Kidney glomerular epithelial cell (primary cell): ENCODE results near the gene OSBPL9.
"Not testable (repeated sequence)": the region's sequence is repeated elsewhere in the genome, so short reads cannot be mapped to it uniquely, and the experiment has no call there.

Source experiments
- DNase-seq: peaks from one replicate; lab custom pipeline; 2025; lab: John Stamatoyannopoulos, UW

The OSBPL9 gene

DNA sequence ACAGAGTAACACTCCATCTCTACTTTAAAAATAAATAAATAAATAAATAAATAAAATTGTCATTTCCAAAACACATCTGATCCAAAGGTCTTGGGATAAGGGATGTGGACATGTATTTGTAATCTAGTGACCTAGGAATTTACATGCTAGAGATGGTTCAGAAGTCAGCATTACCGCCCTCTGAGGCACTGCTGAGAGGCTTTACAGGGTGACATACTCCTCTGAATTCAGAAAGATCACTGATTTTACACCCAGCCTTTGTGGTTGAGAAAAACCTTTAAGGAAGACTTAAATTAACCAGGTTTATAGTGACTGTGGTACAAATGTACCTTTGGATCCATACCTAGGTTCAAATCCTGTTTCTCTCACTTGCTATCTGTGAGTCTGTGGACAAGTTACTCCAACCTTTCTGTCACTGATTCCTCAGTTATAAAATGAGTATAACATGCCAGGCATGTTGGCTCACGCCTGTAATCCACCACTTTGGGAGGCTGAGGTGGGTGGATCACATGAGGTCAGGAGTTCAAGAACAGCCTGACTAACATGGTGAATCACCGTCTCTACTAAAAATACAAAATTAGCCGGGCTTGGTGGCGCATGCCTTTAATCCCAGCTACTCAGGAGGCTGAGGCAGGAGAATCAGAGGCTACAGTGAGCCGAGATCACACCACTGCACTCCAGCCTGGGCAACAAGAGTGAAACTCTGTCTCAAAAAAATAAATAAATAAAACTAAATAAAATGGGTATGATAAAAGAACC lies 20.1 kb downstream of the OSBPL9 start:
- peak; percentile 78 for DNase-seq

DNA sequence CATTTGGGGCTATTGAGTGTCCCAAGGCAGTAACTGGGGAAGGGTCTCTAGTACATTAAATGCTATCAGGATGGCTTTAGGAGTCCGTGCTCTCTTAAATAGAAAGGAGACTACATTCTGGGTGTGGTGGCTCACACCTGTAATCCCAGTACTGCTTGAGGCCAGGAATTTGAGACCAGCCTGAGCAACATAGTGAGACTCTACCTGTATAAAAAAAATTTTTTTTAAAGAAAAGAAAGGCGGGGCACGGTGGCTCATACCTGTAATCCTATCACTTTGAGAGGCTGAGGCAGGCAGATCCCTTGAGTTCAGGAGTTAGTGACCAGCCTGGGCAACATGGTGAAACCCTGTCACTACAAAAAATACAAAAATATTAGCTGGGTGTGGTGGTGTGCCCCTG lies 21.5 kb downstream of the OSBPL9 start:
- DNase-seq: no peak

DNA sequence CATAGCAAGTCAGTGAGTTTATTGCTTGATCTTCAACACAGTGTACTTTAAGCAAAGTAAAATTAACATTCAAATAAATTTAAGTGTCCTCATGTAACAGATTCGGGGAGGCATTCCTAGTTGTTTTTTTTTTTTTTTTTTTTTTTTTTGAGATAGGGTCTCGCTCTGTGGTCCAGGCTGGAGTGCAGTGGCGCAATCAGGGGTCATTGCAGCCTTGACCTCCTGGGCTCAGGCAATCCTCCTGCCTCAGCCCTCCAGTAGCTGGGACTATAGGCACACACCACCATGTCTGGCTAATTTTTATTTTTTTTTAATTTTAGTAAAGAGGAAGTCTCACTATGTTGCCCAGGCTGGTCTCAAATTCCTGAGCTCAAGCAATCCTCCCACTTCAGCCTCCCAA lies 22.8 kb downstream of the OSBPL9 start:
- no peak for DNase-seq

DNA sequence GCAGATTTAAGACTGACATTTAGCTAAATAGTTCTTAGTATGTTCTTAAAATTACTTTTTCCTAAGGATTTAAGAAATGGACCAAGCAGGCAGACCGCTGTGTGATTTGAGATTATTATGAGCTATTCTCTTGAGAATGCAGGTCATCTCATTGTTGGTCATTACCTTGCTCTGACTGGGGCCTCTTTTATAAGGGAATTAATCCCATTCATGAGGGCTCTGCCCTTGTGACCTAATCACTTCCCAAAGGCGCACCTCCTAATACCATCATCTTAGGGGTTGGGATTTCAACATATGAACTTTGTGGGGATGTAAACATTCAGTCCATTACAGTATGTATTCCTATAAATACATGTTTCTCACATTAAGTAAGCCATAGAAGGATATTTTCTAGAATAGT lies 24.2 kb downstream of the OSBPL9 start:
- no peak for DNase-seq

DNA sequence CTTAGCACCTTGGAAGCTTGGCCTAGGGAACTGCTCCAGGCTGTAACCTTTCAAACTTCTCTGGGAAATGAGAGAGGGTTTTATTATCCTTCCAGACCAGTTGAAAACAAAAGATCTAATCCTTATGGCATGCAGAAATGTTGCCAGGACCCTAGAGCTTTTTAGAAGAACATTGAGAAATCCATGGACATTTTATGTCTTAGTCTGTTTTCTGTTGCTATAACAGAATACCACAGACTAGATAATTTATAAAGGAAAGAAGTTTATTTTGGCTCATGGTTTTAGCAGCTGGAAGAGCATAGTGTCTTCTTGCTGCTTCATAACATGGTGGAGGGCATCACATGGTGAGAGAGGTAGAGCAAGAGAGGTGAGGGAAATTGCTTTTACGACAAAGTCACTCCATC lies 25.8 kb downstream of the OSBPL9 start:
- DNase-seq: peak; percentile 81

DNA sequence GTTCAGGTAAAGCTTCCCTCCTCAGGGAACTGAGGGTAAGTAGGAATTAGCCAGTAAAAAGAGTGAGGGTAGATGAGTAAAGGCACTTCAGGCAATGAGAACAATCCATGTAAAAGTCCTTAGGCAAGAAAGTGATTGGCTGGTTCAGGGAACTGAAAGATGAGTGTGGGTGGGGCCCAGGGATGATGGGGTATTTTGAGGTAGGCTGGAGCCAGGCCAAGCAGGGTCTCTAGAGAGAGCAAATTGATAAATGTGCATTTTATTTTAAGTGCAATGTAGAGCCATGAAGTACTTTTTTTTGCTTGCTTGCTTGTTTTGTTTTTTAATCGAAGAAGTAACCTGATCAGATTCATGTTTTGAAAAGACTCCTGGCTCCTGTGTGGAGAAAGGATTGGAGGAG lies 26.5 kb downstream of the OSBPL9 start:
- DNase-seq: no peak

DNA sequence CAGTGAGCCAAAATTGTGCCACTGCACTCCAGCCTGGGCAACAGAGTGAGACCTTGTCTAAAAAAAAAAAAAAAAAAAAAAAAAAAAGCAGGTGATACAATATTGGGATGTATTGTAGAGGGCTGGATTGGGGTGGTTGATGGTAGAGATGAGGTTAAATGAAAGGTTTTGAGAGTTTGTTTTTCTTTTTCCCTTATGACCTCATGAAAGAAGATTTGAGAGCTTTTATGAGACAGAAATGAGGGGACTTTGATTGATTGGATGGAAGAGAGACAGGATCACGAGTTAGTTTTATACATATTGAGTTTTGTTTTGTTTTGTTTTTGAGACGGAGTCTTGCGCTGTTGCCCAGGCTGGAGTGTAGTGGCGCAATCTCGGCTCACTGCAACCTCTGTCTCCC lies 27.1 kb downstream of the OSBPL9 start:
- DNase-seq: no peak

DNA sequence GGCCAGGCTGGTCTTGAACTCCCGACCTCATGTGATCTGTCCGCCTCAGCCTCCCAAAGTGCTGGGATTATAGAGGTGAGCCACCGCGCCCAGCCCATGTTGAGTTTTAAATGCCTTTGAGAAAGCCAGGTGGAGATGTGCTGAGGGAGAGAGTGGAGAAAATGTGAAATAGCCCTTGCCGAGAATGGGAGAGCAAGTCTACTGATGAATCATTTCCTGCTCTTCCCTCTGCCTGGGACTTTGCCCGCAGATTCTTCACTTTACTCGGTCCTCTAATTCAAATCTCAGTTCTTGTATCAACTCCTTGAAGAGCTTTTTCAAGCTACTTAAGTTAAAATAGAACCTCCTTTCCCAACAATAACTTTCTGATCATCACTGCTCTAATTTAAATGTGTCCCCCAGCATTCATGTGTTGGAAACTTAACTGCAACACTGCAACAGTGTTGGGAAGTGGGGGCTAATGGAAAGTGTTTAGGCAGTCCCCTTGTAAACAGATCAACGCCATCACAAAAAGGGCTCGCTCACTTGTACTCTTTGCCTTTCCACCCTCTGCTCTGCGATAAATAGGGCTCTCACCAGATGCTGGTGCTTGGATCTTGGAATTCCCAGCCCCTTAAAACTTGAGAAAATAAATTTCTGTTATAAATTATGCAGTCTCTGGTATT lies 27.8 kb downstream of the OSBPL9 start:
- peak; percentile 37 for DNase-seq

DNA sequence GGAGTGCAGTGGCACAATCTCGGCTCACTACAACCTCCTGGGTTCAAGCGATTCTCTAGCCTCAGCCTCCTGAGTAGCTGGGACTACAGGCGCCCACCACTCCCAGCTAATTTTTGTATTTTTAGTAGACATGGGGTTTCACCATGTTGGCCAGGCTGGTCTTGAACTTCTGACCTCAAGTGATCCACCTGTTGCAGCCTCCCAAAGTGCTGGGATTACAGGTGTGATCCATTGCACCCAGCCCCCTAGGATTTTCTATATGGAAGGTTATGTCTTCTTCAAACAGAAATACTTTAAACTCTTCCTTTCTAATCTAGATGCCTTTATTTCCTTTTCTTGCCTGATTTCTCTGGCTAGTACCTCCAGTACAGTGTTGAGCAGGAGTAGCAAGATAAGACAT lies 29.7 kb downstream of the OSBPL9 start:
- not testable (repeated sequence) for DNase-seq

DNA sequence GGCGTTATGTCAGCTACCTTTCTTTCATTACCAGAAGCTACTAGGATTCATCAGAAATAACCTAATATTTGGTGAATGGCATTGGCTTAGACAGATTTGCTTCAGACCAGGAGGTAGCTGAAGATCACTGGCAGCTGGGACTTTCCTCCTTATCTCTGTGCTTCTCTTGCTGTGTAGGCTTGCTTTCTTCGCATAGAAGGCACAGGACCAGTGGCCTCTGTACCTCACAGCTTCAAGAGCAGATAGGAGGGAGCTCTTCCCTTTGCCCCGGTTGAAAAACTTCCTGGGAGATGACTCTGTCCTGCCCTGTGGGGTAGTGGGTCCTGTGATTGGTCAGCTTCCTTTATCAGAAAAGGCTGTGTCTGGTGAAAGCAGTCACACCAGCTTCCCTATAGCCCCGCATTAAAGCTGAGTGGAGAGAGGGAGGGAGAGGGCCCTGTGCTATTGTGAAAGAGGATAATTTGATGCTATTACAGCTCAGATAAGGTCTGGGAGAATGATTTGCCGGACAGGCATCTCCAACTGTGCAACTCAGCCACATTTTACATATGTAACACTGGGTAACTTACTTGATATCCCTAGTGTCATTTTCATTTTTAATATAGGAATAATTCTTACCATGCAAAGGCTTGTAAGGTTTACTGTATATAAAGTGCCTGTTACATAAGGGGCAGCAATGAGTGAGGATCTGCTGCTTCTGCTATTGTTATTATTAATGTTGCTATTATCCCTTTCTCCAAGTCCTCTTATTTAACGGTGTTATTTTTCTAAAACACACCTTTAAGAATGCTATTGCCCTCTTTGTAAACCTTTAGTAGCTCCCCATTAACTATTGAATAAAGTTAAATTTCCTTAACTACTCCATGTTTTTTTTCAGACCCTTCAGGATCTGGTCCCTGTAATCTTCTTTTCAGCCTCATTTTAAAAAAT lies 31.6 kb downstream of the OSBPL9 start:
- peak; percentile 38 for DNase-seq

DNA sequence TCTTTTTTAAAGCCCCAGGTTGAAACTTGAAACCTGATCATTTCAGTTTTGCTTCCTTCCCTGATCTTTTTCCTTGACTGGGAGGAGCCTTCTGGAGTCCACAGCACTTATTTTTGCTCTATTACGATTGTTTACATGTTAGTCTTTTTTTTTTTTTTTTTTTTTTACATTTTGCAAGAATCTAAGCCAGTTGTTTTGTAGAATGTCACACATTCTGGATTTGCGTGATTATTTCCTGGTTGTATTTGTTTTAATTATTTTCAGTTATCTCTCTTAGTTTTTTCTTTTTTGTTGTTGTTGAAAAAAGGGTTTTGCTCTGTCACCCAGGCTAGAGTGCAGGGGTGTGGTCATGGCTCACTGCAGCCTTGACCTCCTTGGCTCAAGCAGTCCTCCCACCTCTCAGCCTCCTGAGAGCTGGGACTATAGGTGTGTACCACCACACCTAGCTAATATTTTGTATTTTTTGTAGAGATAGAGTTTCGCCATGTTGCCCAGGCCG lies 32.8 kb downstream of the OSBPL9 start:
- no peak for DNase-seq

DNA sequence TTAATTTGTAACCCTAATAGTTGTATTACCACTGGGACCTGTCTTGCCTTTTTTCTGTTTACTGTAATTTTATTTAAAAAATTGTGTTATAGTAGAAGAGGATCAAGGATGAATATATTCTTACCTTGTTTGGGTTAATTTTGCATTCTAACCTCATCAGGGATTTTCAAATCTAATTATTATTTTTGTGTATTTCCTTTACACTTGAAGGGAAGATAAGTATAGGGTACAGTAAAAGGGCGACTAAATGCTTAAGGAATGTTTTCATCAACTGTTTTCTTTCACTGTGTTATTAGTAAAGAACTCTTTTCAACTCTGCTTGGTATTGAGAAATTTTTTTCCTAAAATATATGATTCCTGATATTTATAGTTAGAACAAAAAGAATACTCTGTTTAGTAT lies 33.3 kb downstream of the OSBPL9 start:
- no peak for DNase-seq

DNA sequence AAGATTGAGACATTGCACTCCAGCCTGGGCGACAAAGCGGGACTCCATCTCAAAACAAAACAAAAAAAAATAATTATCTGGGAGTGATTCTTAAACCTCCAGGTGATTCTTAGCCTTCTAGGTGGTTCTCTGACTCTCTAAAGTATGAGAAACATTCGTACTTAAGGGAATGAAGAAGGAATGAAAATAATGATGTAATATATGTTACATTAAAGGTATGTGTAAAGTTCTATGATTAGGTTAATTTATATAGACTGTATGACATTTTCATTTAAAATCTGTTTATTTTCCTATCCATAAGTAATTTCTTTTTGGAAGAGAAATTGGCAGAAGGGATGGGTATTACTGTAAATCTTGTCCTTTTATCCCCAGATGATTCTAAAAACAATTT lies 34.7 kb downstream of the OSBPL9 start:
- no peak for DNase-seq

DNA sequence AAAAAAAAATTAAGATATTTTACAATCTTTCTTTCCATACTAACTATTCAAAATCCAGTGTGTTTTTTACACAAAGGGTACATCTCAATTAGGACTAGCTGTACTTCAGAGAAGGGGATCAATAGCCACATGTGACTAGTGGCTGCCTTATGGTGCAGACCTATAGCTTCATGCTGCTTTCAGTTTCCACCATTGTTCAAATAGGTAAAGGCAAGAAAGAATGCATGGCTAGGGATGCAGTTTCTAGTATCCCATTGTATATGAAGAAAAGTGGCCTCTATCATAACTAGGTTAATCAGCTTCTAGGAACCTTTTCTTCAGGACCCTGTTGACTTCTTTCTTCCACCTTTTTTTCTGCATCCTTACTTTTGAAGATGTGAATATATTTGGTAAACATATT lies 35.7 kb downstream of the OSBPL9 start:
- DNase-seq: no peak

DNA sequence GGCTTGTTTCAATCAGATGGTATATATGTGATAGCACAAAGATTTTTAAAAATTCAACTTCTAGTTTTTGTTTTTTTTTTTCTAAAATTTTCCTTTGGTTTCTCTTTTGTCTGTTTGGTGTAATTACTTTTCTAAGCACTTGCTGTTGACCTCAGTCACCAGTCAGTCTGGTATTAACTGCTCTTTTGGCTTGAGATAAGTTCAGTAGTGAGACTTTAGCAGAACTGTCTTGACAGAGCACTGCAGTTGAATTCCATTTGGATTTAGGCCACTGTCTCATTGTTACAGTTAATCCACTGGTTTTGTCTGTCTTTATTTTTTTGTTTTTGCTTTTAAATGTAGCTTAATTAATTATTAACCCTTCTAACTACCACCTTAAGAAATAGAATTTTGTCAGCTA lies 36.2 kb downstream of the OSBPL9 start:
- DNase-seq: no peak

DNA sequence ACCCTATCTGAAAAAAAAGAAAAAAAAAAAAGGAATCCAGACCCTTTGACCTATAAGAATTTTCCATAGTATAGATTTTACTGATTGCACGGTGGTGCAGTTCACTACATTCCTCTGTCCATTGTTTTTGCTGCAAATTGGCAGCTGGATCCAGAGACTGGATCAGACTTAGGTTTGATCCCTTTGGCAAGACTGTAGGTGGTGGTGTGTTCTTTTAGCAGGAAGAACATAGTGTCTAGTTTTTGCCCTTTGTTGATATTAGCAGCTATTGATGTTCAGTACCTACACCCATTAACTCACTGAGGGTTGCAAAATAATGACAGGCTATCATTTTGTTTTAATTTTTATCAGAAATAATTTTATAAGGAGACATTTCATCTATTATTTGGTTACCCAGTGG lies 37.1 kb downstream of the OSBPL9 start:
- DNase-seq: no peak

DNA sequence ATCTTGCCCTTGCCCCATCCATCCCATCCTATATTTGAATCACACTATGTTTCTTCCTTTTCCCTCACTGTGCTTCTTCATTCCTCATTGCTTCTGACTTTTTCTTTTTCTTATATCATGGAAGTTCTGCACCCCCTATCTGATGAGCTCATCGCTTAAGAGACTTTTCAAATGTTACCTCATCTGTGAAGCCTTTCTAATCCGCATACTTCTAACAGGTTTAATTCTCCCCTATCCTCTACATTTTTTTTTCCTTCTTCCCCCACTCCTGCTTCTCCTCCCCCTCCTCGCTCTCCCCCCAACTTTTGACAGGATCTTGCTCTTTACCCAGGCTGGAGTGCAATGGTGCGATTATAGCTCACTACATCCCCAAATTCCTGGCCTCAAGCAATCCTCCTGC lies 39.5 kb downstream of the OSBPL9 start:
- no peak for DNase-seq

DNA sequence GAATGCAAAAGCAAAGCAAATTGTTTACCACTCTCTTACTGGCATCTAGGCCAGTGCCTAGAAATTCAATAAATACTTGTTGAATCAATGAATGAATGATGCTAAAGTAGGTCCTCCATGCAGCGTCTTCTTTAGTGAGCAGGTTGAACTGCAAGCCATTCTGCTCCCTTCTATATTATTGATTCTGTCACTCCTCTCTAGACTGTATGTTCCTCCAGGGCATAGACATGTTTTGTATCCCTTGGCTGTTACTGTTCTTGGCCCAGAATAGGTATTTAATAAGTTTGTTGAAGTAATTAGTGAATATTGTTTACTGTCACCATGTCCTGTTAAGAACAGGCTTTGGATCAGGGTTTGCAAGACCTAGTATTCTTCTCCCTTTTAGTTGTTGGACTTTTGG lies 43.7 kb downstream of the OSBPL9 start:
- DNase-seq: no peak

DNA sequence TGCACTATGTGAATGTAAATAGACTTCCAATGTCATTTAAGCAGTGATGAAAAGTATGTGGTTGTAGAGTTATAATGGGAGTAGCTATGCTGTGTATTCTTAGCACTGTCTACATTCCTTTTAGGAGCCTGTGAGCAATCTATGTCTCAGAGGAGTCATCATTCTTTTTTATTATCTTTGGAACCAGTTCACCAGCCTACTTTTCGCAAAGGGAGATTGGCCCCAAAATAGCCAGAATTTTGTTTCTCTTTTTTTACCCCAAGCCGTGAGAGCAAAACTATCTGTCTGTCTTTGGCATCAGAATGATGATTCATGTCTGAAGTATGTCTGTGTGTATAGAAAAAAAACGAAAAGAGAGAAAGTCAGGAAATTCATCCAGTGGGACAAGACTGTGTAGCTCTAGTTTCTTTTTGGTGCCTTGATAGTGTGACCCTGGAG lies 44.2 kb downstream of the OSBPL9 start:
- peak; percentile 100 for DNase-seq

DNA sequence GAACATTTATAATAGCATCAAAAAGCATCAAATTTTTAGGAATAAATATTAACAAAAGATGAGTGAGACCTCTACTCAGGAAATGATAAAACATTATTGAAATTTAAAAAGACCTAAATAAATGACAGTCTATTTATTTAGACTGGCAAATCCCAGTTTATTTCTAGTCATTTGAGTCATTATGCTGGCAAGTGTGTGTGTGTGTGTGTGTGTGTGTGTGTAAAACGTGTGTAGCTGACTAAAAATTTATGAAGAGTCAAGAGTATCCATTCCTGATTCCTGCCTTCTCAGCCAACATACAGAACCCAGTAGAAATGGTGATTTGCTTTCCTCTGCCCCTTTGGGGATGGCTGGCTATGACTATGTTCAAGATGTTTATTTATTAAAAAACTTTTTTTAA lies 46.2 kb downstream of the OSBPL9 start:
- DNase-seq: no peak

DNA sequence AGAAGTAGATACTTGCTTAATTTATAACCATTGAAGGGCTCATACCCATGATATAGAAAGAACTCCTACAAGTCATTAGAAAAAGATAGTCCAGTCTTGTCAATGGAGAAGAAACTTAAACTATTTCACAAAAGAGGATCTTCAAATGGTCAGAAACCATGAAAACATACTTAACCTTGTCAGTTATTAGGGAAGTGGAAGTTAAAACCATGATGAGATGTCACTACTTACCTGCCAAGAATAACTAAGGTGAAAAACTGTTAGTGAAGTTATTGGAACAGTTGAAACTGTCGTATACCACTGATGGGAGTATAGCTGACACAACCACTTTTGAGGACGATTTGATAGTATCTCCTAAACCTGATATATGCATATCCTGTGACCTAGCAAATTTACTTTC lies 46.8 kb downstream of the OSBPL9 start:
- no peak for DNase-seq

DNA sequence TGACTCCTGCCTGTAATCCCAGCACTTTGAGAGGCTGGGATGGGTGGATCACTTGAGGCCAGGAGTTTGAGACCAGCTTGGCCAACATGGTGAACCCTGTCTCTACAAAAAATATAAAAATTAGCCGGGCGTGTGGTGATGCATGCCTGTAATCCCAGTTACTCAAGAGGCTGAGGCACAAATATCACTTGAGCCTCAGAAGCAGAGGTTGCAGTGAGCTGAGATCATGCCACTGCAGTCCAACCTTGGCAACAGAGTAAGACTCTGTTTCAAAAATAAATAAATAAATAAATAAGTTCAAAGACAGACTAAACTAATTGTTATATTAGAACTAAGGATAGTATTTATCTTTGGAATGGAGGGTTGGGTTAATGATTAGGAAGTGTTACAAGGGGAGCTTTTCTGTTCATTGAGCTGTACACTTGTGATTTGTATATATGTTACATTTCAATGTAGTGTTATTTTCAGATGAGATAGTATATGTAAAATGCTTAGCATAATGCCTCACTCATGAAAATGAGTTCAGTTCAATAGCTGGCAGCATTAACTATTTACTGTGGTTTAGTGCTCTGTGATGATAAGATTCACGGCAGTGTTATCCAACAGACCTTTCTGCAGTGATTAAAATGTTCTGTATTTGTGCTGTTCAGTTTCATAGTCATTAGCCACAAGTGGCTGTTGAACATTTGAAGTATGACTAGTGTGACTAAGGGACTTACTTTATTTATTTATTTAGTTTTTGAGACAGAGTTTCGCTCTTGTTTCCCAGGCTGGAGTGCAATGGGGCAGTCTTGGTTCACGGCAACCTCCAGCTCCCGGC lies 47.7 kb downstream of the OSBPL9 start:
- peak; percentile 29 for DNase-seq
